Astrocyte of the hippocampus (primary cell): ENCODE data around the gene OR5M10.
A peak's percentile ranks its signal among the peaks of the same experiment; 100 is the strongest.
"Not testable (repeated sequence)": the region's sequence is repeated elsewhere in the genome, so short reads cannot be mapped to it uniquely, and the experiment has no call there.

Source experiments
- DNase-seq: peaks from one replicate; pipeline ENCODE4 v3.0.0; 2011; ENCODE audit warnings: low read depth, low spot score

The OR5M10 gene

GRCh38 chr11:56577621-56578020 is at the start of gene OR5M10:
TSS of gene OR5M10 (minus strand) at chr11:56577721. CDS start at chr11:56577721, 0 bp downstream.
- DNase-seq = no peak

DNA sequence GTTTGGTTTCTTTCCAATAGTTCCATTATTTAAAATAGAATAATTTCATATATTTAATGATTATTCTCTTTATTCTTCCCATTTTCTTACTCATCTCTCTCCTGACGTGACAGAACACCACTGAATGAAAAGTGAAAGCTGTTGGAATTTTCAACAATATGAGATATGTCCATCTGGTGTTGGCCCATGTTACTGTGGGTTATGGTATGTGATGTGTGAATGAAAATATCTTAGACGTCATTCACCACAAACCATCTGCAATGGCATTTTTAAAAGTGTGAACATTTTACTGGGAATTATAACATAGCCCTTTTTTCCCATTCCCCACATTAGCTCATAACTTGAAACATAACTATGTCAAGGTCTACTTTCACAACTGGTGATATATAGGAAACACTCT is 48.4 kb upstream of the OR5M10 start:
- no peak for DNase-seq

DNA sequence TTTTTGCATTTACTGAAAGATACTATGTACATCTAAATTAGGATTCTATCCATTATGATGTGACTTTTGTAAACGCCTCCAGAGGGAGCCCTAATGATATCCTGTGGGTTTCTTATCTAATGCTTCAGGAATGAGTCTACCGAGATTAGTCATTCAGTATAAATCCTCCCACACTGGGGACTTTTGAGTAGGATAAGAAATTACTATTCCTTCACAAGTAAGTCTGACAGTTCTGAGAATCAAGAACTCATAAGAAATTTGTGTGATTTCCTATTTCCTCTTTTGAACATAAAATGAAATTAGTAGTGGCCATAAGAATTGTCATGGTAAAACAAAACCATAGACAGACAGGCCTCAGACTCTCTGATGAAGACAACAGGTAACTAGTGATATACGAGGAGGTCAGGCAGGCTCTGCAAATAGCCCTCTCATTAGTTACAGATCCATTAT is 47.2 kb upstream of the OR5M10 start:
- peak; percentile 36 for DNase-seq

GRCh38 chr11:56611174-56611573 is 33.7 kb upstream of the OR5M10 start:
- no peak for DNase-seq

DNA sequence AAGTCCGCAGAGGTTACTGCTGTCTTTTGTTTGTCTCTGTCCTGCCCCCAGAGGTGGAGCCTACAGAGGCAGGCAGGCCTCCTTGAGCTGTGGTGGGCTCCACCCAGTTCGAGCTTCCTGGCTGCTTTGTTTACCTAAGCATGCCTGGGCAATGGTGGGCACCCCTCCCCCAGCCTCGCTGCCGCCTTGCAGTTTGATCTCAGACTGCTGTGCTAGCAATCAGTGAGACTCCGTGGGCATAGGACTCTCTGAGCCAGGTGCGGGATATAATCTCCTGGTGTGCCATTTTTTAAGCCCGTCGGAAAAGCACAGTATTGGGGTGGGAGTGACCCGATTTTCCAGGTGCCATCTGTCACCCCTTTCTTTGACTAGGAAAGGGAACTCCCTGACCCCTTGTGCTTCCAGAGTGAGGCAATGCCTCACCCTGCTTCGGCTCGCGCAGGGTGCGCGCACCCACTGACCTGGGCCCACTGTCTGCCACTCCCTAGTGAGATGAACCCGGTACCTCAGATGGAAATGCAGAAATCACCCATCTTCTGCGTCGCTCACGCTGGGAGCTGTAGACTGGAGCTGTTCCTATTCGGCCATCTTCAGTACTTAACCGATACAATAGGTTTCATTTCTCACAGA is 14.7 kb upstream of the OR5M10 start:
- DNase-seq = not testable (repeated sequence)

GRCh38 chr11:56558574-56558973 is 18.9 kb downstream of the OR5M10 start:
- no peak for DNase-seq

DNA sequence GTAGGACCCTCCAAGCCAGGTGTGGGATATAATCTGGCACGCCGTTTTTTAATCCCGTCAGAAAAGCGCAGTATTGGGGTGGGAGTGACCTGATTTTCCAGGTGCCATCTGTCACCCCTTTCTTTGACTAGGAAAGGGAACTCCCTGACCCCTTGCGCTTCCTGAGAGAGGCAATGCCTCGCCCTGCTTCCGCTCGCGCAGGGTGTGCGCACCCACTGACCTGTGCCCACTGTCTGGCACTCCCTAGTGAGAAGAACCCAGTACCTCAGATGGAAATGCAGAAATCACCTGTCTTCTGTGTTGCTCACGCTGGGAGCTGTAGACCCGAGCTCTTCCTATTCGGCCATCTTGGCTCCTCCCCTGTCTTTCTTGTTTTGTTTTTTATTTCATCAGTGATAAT is 22.8 kb downstream of the OR5M10 start:
- not testable (repeated sequence) for DNase-seq

GRCh38 chr11:56545531-56545930 is 32.0 kb downstream of the OR5M10 start:
- DNase-seq = no peak

DNA sequence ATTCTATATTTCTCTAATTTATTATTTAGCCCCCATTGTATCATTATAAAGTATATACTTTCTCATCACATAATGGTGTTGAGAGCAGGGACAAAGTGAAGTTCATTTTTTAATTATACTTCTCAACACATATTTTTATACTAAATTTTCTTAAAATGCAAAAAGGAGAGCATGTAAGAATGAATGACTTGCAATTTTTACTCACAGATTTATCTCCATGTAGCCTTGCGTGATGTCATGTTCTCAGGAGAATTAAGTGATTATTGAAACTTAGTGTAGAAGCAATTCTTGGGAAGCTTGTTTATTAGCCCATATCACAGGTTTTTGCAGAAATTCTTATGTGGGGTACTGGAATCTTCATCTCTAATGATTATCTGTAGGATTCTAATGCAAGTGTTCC is 33.8 kb downstream of the OR5M10 start:
- DNase-seq = no peak

DNA sequence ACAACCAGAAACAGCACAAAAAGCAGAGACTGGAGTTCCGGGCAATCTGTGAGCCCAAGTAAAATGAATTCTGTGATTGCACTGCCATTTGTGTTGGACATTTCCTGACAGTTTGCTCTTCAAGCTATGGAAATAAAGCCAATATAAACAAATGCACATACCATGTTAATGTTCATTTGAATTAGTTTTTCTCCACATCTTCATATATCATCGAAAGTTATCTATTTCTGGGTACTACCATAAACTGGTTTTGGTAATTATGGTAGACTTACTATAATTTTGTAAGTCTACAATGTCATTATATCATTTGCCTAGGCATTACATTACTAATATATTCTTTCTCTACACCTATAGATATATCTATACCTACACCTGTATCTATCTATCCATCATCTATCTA is 34.4 kb downstream of the OR5M10 start, which contains the start of gene OR5M11:
OR5M11 (minus strand) TSS at position 101 of the 400 bp plus-strand sequence; CDS start at position 101, 0 bp downstream.
- DNase-seq = no peak

- no peak for DNase-seq
These were observed 44.3 kb downstream of the OR5M10 start for GRCh38 chr11:56533054-56533740.

GRCh38 chr11:56531856-56532255 is 45.7 kb downstream of the OR5M10 start:
- no peak for DNase-seq
